Activated CD4-positive, alpha-beta T cell treated with anti-CD3 and anti-CD28 coated beads, Interleukin-2, Interleukin-6, amounts not matched to agents 100 ng/mL and 50 ng/mL, durations not matched to agents 16 hours and 8 hours (primary cell): ENCODE data around the gene TSPAN11.

Experiments used
- DNase-seq: peaks from one replicate; pipeline ENCODE4 v3.0.0-alpha.2; 2020

TSPAN11 gene

DNA sequence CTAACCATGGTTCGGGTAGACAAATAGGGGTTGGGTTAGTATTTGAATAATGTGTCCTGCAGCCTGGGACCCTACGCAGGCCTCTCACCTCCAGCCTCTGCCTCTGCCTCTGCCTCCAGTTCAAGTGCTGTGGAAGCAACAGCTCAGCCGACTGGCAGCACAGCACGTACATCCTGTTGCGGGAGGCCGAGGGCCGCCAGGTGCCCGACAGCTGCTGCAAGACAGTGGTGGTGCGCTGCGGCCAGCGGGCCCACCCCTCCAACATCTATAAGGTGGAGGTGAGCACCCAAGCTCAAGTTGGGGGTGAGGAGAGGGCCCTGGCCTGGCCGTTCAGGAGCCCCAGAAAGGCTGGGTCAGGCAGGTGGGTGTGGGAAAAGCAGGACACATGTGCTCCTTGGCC, 55.9 kb downstream of the TSPAN11 start:
- DNase-seq: no peak

DNA sequence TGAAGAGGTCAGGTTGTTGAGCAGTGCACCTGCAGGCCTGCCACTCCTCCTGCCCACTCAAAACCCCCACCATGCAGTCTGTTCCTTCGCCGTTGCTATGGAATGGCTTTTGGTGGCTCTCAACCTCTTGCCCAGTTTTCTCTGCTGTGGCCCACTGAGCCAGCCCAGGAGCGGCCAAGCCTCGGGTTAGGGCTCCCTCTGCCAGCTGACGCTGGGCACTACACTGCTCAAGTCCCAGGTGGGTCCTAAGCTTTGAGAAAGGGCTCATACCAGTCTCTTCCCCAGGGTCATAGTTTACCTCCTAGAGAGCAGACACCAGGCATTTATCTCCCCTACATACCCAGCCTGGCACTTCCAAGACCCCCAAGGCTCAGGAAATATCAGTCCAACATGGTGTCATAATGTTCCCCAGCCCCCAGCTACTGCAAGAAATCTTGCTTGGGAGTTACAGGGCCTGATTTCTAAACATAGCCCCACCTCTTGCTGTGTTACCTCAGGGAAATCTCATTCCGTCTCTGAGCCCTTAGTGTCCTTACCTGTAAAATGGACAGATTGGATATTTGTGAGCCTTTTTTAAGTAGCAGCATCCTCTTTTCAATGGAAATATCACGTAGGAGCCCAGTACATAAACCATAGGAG, 59.4 kb downstream of the TSPAN11 start:
- peak; percentile 45 for DNase-seq

DNA sequence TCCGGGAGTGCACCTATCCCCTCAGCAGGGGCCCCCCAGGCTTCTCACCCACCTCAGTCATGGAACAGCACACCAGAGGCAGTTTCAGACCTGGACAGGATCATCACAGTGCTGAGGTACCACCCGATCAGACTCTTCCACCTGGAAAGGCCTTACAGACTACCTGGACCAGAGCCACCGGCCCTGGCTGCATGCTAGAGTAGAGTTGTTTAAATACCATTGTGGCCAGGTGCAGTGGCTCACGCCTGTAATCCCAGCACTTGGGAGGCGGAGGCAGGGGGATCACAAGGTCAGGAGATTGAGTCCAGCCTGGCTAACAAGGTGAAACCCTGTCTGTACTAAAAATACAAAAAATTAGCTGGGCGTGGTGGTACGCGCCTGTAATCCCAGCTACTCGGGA, 61.5 kb downstream of the TSPAN11 start:
- no peak for DNase-seq

DNA sequence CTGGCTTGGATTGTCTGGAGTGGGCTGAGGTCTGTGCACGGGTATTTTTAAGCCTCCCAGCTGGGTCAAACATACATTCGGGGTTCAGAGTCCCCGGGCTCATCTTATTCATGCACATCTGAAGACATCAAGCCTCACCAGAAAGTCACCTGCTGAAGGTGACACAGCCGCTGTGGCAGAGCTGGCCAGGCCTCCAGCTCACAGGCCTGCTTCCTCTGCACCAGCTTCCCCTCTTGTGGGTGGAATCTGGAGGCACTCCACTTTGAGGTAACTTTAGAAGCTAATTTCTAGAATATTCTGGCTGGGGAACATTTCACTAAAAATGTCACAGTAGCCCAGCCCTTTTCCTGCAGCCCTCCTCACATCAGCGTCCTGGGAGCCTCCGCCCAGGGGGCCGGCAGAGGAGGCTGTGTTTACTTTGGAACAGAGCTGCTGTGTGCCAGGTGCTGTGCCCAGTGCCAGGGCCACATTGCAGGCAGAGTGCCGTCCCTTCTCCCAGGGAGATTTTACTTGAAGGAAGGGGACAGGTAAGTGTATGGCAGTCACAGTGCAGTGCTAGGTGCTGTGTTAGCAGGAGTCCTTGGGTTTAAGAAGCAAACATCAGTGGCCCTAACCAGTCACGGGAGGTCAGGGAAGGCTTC, 62.2 kb downstream of the TSPAN11 start:
- no peak for DNase-seq

DNA sequence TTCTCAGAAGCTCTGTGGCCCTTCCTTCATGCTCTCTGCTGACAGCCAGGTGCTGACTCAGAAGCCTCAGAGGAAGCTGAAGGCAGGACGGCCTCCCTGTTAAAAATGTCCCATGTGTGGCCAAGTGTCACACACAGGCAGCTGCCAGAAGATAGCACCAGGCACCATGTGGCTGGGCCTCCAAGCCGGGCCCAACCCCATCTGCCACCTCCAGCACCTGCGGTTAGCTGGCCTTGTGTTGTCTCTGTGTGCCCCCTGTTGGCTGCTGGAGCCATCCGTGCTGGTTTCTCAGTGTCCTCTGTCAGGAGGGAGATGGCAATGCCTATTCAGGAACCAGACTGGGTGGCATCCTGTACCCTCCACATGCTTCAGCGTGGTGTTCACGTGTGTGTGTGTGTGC, 63.2 kb downstream of the TSPAN11 start:
- peak; percentile 41 for DNase-seq

DNA sequence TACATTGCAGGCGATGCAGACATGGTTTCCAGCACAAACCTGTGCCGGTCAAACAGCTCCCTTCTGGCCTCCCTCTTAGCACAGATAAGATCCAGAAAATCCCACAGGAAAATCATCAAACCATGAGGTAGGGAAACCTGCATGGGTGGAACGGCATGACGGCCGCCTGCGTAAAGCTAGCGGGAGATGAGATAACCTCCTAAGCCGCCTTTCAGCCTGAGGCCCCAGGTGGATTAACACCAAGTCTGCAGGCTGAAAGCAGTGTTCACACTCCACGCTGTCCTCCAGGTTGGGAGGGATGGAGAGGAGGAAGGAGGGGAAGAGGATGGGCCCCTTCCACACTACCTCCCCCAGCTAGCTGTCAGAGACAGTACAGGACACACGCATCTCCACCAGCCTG, 63.8 kb downstream of the TSPAN11 start:
- DNase-seq: no peak

DNA sequence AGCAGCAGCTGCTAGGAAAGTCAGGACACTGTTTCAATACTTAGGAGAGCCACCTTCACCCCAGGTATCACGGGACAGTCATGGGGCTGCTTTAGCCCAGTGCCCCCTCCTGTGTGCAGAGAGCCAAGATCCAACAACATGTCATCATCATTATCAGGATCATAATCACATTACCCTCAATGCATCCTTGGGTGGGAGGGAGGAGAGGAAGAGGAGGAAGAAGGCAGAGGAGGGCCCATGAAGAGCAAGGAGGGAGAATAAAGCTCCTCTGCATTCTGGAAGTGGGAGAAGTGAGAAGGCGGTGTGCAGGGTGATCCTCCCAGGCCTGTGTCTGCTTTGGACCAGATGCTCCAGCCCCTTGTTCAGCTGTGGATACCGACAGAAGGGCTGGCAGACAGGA, 64.2 kb downstream of the TSPAN11 start:
- no peak for DNase-seq

DNA sequence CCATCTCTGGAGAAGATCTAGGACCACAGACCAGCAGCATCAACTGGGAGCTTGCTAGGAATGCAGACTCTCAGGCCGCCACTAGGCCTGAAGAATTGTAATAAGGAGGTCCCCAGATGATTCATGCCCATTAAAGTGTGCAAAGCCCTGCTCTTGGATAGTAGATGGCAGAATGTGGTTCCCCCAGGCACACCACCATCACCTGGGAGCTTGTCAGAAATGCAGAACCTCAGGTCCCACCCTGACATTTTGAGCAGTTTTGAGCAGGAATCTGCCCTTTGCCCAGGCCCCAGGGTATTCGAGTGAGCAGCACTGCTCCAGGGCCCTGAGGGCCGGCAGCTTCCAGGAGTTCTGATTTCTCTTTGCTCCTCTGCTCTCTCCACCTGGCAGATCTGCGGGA, 64.9 kb downstream of the TSPAN11 start:
- DNase-seq: no peak

DNA sequence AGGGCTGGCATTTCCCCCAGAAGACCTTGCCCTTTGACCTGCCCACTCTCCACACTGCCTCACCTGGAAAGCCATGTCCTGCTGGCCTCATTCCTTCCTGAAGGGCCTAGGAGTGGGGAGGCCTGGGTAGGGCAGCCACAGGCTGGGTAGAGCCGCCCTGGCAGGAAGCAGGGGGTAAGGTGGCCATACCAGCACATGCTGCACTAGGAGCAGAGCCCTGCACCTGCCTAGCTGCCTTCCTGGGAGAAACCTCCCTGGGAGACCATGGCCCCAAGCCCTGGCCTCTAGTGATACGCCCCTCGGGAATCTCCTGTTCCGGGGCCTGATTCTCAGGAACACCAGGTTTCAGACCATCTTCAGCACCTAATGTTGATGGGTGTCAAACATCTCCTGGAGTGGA, 65.8 kb downstream of the TSPAN11 start:
- no peak for DNase-seq

DNA sequence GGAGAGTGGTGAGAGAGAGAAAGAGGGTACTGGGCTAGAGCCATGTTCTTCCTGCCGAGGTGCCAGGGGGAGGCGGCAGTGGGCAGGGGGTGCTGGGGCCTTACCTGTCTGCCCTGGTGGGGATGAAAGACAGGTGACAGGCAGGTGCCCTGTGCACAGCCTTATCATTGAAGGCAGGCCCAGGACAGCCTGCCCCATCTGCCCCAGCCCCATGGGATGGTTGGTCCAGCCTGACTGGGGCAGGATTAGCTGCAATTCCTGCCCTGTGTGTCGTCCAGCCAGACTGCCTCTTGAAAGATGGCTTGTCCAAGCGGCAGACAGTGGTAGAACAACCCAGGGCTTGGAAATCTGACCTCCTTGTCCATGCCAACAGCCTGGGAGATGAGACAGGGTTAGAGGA, 67.2 kb downstream of the TSPAN11 start:
- DNase-seq: no peak

DNA sequence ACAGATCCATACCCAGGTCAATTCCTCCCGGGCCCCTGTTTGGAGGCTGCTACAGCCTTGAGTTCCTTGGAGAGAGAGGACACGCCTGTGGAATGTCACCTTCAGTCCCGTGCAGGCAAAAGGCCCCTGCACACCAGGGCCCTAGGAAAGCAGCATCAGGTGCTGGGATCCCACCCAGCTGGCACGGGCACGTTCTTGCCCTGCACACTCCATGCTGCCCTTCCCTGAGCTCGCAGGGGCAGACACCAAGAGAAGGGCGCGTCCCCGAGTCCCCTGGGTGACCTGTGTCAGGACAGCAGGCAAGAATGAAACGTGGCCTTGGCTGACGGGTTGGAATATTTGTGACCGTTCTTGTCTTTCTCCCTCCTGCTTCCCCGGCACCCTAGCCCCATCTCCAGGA, 67.7 kb downstream of the TSPAN11 start:
- DNase-seq: no peak

DNA sequence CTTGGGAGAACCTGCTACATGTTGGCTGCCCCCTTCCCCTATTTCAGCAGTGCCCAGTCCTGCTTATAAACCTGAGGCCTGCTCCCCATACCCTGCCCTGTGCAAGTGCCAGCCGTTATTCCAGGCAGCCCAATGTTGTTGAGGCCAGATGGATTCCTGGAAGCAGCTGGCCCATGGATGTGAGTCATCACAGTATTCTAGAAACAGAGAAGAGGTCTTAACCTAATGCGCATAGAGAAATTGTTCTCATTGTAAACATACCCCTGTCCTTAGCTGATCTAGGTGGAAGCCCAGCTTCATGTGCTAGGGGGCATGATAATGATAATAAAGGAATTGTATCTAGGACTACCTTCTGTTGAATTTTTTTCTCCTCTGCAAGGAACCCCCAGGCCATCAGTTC, 69.7 kb downstream of the TSPAN11 start:
- no peak for DNase-seq

DNA sequence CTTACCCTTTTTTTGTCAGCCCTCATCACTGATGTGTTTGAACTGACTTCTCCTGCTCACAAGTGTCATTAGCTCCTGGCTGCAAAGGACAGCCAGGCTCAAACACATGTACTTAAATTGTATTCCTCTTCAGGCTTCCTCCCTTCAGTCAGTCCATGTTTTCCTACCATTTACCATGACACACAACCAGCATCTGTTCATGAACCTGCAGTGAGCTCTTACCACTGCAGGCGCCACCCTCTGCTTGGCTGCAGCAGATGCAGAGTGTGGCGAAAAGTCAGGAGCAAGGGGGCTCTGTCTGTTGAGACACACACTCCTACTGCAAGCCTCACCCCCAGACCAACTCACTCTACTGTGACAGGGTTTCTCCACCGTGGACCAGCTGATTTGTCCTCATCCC, 70.2 kb downstream of the TSPAN11 start:
- no peak for DNase-seq

DNA sequence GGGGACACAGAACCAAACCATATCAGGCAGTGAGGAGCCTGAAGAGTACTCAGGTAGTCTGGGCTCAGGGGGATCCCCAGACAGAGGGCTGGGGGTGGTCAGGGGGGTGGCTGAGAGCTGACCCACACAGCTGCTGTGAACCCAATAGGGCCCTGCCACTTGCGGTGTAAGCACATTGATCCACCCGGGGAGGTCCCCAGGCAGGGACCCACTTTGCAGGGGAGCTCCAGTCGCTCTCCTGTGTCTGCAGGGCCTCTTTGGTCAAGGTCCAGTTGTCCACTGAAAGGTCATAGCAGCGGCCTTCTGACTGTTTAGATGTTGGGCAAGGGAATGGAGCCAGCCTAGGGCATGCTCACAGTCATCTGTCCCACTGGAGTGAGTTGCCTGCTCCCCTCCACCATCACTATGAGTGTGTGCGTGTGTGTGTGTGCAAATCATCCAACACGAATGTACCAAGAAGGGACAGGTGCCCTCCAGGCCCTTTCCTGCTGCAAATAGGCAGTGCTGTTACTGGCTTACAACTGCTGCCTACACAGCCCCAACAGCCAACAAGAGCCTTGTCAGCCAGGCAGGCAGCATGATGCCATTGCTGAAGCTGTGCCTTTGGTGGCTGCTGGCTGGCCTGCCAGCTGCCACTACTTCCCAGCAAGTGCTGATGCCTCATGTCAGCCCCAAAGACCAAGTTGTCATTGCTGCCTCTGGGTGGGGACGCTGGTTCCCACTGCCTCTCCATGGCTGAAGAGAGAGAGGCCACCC, 71.3 kb downstream of the TSPAN11 start:
- DNase-seq: no peak

DNA sequence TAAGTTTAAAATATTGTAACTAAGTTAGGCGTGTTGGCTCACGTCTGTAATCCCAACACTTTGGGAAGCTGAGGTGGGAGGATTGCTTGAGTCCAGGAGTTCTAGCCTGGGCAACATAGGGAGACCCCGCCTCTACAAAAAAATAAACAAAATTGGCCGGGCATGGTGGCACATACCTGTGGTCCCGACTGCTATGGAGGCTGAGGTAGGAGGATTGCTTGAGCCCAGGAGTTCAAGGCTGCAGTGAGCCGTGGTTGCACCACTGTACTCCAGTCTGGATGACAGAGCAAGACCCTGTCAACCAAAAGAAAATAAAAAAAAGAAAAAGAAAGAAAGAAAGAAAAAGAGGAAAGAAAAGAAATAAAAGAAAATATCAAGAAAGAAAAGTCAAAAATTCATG, 72.5 kb downstream of the TSPAN11 start:
- DNase-seq: no peak

DNA sequence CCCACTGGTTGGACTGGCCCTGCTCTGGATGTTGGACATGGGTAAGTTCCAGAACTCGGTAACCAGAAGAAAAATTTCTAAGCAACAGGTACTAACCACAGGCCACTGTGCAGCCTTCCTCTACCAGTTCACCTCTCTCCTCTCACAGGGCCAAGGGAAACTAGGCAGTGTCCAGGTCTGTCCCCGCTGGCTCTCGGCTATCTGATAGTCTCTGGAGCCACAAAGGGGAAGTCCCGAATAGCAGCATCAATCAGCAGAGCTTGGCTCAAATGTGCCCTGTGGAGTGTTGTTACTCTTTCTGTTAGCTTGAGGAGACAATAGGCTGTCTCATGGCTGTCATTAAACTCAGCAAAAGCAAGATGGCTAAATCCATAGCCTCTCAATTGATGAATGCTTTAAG, 73.2 kb downstream of the TSPAN11 start:
- no peak for DNase-seq

DNA sequence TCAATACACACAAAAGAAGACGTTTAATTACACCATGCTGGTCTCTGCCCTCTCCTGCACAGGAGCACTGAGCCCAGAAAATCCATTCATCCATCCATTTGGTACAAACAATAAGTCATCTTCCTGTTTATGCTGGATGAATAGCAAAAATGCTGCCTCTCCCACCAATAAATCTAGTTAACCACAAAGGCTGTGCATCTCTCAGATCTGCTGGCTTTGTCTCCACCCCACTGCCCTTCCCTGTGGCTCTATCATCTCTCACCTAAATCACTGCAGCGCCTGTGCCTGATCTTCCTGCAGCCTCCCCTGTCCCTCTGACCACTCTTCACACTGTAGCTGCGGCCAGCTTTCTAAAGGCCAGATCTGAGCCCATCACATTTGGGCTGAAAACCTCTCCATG, 74.2 kb downstream of the TSPAN11 start:
- DNase-seq: no peak

DNA sequence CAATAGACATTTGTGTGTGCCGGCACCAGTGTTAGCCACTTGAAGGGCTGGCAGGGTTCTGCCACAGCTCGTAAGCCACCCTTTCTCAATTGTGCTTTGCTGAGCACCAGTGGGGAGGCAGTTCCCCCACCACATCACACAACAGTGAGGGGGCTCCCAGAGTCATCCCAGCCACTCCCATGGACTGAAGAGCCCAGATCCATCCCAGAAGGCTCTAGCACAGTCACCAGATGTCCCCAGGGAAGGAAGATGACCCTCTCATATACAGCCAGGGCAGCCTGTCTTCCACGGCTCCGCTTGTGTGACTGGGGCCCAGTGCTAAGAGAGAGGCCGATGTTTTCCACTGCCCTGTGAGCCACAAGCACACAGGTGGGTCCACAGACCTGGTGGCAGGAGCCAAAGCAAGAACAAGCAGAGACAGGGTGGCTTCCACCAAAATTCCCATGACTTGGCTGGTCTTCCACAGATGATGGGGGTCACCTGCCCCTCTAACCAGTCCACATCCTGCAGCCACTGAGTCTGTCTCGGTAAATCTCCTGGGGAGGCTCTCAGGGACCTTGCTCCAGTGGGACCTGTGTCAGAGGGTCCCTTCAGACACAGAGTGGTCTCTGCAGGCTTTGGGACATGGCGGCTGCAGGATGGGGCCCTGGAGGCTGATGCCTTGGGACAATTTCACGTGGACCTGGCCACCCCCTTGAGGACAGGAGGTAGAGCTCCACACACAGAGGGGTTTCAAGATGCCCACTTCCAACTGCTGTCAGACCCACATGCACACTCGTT, 75.2 kb downstream of the TSPAN11 start:
- no peak for DNase-seq

DNA sequence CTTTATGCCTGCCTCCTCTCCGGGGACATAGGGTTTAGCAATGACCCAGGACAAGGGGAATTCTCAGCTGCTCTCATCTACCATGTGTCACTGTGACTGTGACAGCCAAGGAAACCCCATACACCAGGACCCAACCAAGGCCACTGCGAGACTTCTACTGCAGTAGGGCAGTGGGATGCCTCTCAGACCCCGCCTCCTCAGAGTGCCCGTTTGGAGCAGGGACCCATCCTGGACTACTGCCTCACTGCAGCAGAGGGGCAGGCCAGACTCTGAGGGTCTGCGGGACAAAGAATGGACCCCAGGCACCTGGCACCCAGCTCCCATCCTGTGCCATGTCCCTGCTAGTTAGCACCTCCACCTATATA, 75.8 kb downstream of the TSPAN11 start:
- no peak for DNase-seq

DNA sequence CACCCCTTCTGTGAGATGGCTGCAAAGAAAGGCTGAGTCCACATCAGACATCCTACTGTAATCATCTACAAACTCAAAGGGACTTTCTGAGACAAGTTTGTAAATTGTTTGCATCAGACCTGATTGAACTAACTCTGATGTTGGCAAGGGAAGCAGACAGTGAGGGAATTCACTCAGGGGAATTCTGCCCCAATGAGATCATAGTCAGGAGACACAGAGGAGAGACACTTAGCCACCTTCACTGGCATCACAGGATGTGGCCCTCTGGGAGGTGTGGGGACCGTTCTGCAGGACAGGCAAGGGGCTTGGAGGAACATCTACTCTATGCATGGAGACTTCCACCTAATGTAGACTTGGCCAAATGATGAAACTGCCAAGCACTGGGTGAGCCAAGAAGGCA, 76.5 kb downstream of the TSPAN11 start:
- no peak for DNase-seq

DNA sequence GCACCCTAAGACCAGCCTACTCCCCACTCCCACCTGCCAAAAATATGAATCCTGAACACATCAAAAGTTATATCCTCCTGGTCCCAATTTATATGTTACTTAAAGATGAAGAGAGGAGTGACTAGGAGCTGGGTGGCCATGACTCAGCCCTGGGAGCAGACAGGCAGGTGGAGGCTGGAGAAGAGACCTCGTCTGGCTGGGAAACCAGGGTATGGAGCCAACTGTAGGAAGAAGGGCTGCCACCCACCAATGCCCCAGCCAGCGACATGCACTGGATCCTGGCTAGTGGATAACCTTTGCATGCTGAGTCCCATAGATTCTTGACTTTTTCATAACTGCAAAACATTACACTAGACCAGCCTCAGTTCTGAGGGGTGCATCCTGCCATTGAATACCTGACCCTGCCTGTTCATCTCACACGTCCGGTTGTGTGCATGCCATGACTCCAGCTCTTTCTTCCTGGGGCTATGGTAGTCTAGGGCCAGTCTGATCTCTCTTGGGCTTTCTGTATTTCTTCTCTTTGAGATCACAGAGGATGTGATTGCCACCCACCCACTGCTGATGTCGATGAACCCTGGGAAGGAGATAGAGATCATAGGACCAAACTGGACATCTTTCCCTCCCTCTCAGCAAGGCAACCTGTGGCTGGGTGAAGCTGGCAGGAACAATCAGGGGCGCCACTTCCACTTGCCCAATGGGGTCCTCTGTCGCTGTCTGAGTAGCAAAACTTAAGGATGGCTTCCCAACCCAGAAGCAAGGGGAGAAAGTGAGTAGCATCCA, 77.5 kb downstream of the TSPAN11 start:
- DNase-seq: no peak

DNA sequence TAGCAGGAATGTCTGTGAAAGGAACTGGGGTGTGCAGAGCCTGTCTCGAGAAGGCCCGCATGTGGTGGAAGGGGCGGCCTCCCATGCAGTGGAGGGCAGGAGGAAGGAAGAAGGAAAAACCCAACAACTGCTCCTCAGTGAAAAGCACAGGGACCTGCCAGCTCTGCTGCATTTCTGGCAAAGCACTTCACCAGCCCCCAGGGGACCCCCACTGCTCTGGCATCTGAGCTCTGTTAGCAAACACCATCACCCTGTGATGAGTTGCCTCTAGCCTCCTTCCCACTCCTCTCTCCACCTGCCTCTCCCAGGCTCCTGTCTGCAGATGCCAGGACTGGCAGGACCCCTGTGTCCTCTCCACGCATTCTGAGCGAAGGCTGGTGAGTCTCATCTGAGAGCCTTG, 78.1 kb downstream of the TSPAN11 start:
- no peak for DNase-seq
